HepG2 (cell line): Measurements from ENCODE around the gene URI1. TPM values are rescaled to one million over a fixed set of nuclear protein-coding genes. Genes with fewer than 3 reads are reported as not detected.

Experiments
- ATAC-seq: fragments of 200-7000 bp; cut with Tn5 transposase; 3 replicates; pipeline ENCODE4 v1.9.1; 2020; ENCODE audit warnings: mild to moderate bottlenecking, moderate library complexity
- BruUV-seq: library from RNA; stranded (reverse); fragments of 400-500 nt; replicated peaks from 2 replicates; lab custom pipeline; 2021; lab: Mats Ljungman, UMichigan
- CTCF ChIA-PET: fragments of 300-600 bp; formaldehyde crosslinking; extraction: SDS; loops from one replicate; lab custom pipeline; 2021; ENCODE audit warnings: low total read pairs, inconsistent platforms, low intra/inter-chr PET ratio; lab: Yijun Ruan, JAX
- POLR2A ChIA-PET: fragments of 350-600 bp; sonication (Branson Sonifier 250); formaldehyde crosslinking; loops from one replicate; lab custom pipeline; 2020; ENCODE audit warnings: antibody characterized with exemption, inconsistent platforms; lab: Yijun Ruan, JAX
- DNase-seq: peaks from one replicate; pipeline ENCODE4 v3.0.0-alpha.2; 2015; ENCODE audit warnings: low spot score
- FAIRE-seq: peaks from 3 replicates; lab custom pipeline; 2011; peaks lifted over from hg19 to GRCh38; lab: Jason Lieb, UNC
- H2AFZ ChIP-seq: one replicate; pipeline ENCODE4 v1.6.1; 2011; ENCODE audit warnings: low read length, inconsistent platforms
- H3K27ac ChIP-seq: fragments of 300-600 bp; 3 replicates; pipeline ENCODE4 v1.8.0; 2011; ENCODE audit warnings: mixed run types, mild to moderate bottlenecking, mixed read lengths, low read length, inconsistent platforms; ENCODE audit not compliant: insufficient read depth; ENCODE audit errors: extremely low read length
- H3K27me3 ChIP-seq, 2 experiments: fragments of 200-600 bp in 1 of 2; 2 replicates in 1 of 2; 3 replicates in 1 of 2; pipeline versions ENCODE4 v1.6.0 to v1.8.0; 2011; ENCODE audit warnings: low read length in 2 of 2, mild to moderate bottlenecking in 2 of 2, moderate library complexity in 2 of 2, inconsistent platforms in 1 of 2; ENCODE audit not compliant: insufficient read depth in 2 of 2, control insufficient read depth in 1 of 2
- H3K36me3 ChIP-seq, 2 experiments: fragments of 200-600 bp in 1 of 2; replicated peaks in 1 of 2; 2 replicates in 1 of 2; 3 replicates in 1 of 2; pipeline versions ENCODE4 v1.5.1 to v1.8.0; 2011; ENCODE audit warnings: low read length in 2 of 2, inconsistent platforms in 1 of 2; ENCODE audit not compliant: insufficient read depth in 2 of 2, control insufficient read depth in 1 of 2
- H3K4me1 ChIP-seq: 2 replicates; pipeline ENCODE4 v1.5.1; 2012; ENCODE audit warnings: low read length, inconsistent platforms; ENCODE audit not compliant: insufficient read depth
- H3K4me2 ChIP-seq: 2 replicates; pipeline ENCODE4 v1.6.0; 2011; ENCODE audit warnings: low read depth, low read length, inconsistent platforms
- H3K4me3 ChIP-seq, 3 experiments: fragments of 200-600 bp in 1 of 3; sonication (generic), shearing (Covaris generic) in 1 of 3; replicated peaks in 1 of 3; 2 replicates each; pipeline ENCODE4 v1.5.1; 2011 to 2016; ENCODE audit warnings: low read length in 3 of 3, inconsistent platforms in 2 of 3, low read depth in 2 of 3, mild to moderate bottlenecking in 2 of 3, control low read depth in 1 of 3, mixed read lengths in 1 of 3; ENCODE audit not compliant: insufficient read depth in 1 of 3
- H3K79me2 ChIP-seq: one replicate; pipeline ENCODE4 v1.6.1; 2011; ENCODE audit warnings: low read length, inconsistent platforms; ENCODE audit not compliant: insufficient read depth
- H3K9ac ChIP-seq: 2 replicates; pipeline ENCODE4 v1.6.0; 2011; ENCODE audit warnings: mild to moderate bottlenecking, low read depth, low read length, inconsistent platforms; ENCODE audit not compliant: insufficient read depth
- H3K9me3 ChIP-seq: 2 replicates; pipeline ENCODE4 v1.5.1; 2012; ENCODE audit warnings: mild to moderate bottlenecking, low read length
- H4K20me1 ChIP-seq: 2 replicates; pipeline ENCODE4 v1.6.0; 2011; ENCODE audit warnings: inconsistent platforms, mild to moderate bottlenecking, low read length, moderate library complexity; ENCODE audit not compliant: insufficient read depth
- ATAD3A ChIP-seq: sonication (generic); formaldehyde crosslinking; IDR thresholded peaks from 2 replicates; pipeline ENCODE4 v1.4.0; 2020; ENCODE audit warnings: missing genetic modification reagents
- ELF4 ChIP-seq: sonication (generic); formaldehyde crosslinking; IDR thresholded peaks from 2 replicates; pipeline ENCODE4 v1.5.0; 2020; ENCODE audit warnings: missing genetic modification reagents, mild to moderate bottlenecking, moderate library complexity, borderline replicate concordance
- HNF1A ChIP-seq, 2 experiments: sonication (generic) in 1 of 2; formaldehyde crosslinking in 1 of 2; IDR thresholded peaks; 2 replicates each; pipeline versions ENCODE4 v1.4.0 to v1.6.1; 2016 to 2020; ENCODE audit warnings: borderline replicate concordance in 1 of 2, low read depth in 1 of 2, mild to moderate bottlenecking in 1 of 2, missing genetic modification reagents in 1 of 2
- PATZ1 ChIP-seq: sonication (generic); formaldehyde crosslinking; IDR thresholded peaks from 2 replicates; pipeline ENCODE4 v1.4.0; 2020; ENCODE audit warnings: missing genetic modification reagents
- TBP ChIP-seq: sonication (generic); formaldehyde crosslinking; IDR thresholded peaks from 2 replicates; pipeline ENCODE4 v1.5.0; 2020; ENCODE audit warnings: missing genetic modification reagents
- ZBTB33 ChIP-seq: sonication (generic); formaldehyde crosslinking; IDR thresholded peaks from 2 replicates; pipeline ENCODE4 v1.4.0; 2020; ENCODE audit warnings: missing genetic modification reagents
- ZNF143 ChIP-seq: sonication (generic); formaldehyde crosslinking; IDR thresholded peaks from 2 replicates; pipeline ENCODE4 v1.4.0; 2020; ENCODE audit warnings: missing genetic modification reagents
- ZNF597 ChIP-seq: sonication (generic); formaldehyde crosslinking; IDR thresholded peaks from 2 replicates; pipeline ENCODE4 v1.5.0; 2020; ENCODE audit warnings: missing genetic modification reagents
- ZNF614 ChIP-seq: IDR thresholded peaks from 2 replicates; pipeline ENCODE4 v1.6.1; 2018; ENCODE audit warnings: missing biosample characterization, missing genetic modification reagents, inconsistent platforms, borderline replicate concordance
- ZNF747 ChIP-seq: sonication (generic); formaldehyde crosslinking; IDR thresholded peaks from 2 replicates; pipeline ENCODE4 v1.8.1; 2023; ENCODE audit warnings: missing genetic modification reagents, mild to moderate bottlenecking, borderline replicate concordance
- WGBS: methylation state at CpG from one replicate; pipeline ENCODE4 v1.1.6; 2017; ENCODE audit warnings: low lambda C conversion rate; 5-methylcytosine and 5-hydroxymethylcytosine counted together
- in situ Hi-C: cut with HindIII; loops from 2 replicates; pipeline ENCODE4 v1.10.0; 2017; ENCODE audit warnings: low pct_unique_long_range_greater_than_20kb; ENCODE audit not compliant: extremely low pct_ligation_motif_present
- intact Hi-C: fragments of 100-400 bp; cut with micrococcal nuclease; formaldehyde crosslinking; loops from one replicate; pipeline ENCODE4 v1.10.0; 2022; ENCODE audit not compliant: unreplicated experiment
- polyA plus RNA-seq, 8 experiments: library from polyadenylated mRNA; depleted of rRNA in 3 of 8; stranded (reverse) in 7 of 8; unstranded in 1 of 8; fragments of >200 nt; fragmentation: Illumina TruSeq in 4 of 8; extraction: Trizol in 4 of 8; gene quantifications; 2 replicates each; pipeline versions ENCODE4 v1.2.1 to v1.2.3, GENCODE V29; 2011 to 2016; ENCODE audit warnings: low read depth in 4 of 8, missing spikeins in 1 of 8, mixed read lengths in 1 of 8; ENCODE audit not compliant: insufficient read depth in 1 of 8
- total RNA-seq, 5 experiments: library from RNA; depleted of rRNA; stranded (reverse); fragments of >200 nt; fragmentation: Illumina TruSeq; extraction: Trizol; gene quantifications; 2 replicates each; pipeline ENCODE4 v1.2.3, GENCODE V29; 2016; ENCODE audit warnings: low read depth in 1 of 5

Gene URI1
- total and polyA plus RNA-seq, 2 of the 13 experiments (the other 11 are each of a cell fraction or from before 2014, with no cell fraction given): 43.6 to 67.9 TPM

- Histone ChIP-seq H3K27me3 (no peaks in the 10 kb centered on the region), H2AFZ (no peak overlapping the region), H3K36me3 (peaks cover 2 to 21% of the 10 kb centered on the region in 2 experiments; a peak in 3 of 5 replicates), H3K9ac (no peak overlapping the region), H3K79me2 (peaks cover 18% of the 10 kb centered on the region), H3K4me1 (peaks cover 9% of the 10 kb centered on the region; the same call in 1 of the 2 replicates), H3K9me3 (no peaks in the 10 kb centered on the region), H3K4me3 (no peak overlapping the region), H4K20me1 (no peaks in the 10 kb centered on the region), H3K4me2 (no peak overlapping the region), H3K27ac (no peak overlapping the region)
- no peak for FAIRE-seq
- no TSS peak for BruUV-seq
- no peak for ATAC-seq
- ChIA-PET POLR2A (no interaction called here), CTCF (no interaction called here)
- 96% methylated on average over 6 of the region's 6 CpGs for WGBS
- TF ChIP-seq ZBTB33 (no peak), ZNF597 (no peak), ELF4 (CRISPR knock-in tag) (no peak), PATZ1 (no peak), TBP (CRISPR knock-in tag) (no peak), ZNF747 (no peak), ZNF614 (CRISPR knock-in tag) (no peak), ATAD3A (no peak), HNF1A (IDR thresholded peaks at IDR 0.05; ENCODE audit: low read depth) (no peak), HNF1A (CRISPR knock-in tag; IDR thresholded peaks at IDR 0.05; ENCODE audit: borderline replicate concordance) (no peak), ZNF143 (no peak)
- intact Hi-C loops (no loop called here), in situ Hi-C loops (no loop called here)
- no peak for DNase-seq
Measured at GRCh38 chr19:30003866-30004265, 61.8 kb downstream of the URI1 start.
